Fibroblast of lung (primary cell): ENCODE data around the gene TMEM109.

Experiments used
- EZH2 ChIP-seq: IDR thresholded peaks from 2 replicates; pipeline ENCODE4 v1.5.1; 2012; ENCODE audit warnings: low read length, control low read depth, mild to moderate bottlenecking; ENCODE audit errors: missing control alignments
- TF ChIP-seq, protein P1 (sequence below), 2 donors: IDR thresholded peaks in 1 of 2; conservative IDR thresholded peaks in 1 of 2; 1 replicate in 1 of 2; 2 replicates in 1 of 2; pipeline ENCODE4 v1.5.1; 2011 to 2012; ENCODE audit warnings: low read length in 2 of 2, control low read depth in 1 of 2, inconsistent platforms in 1 of 2, low read depth in 1 of 2, mild to moderate bottlenecking in 1 of 2

- TF ChIP-seq, protein P1, sequence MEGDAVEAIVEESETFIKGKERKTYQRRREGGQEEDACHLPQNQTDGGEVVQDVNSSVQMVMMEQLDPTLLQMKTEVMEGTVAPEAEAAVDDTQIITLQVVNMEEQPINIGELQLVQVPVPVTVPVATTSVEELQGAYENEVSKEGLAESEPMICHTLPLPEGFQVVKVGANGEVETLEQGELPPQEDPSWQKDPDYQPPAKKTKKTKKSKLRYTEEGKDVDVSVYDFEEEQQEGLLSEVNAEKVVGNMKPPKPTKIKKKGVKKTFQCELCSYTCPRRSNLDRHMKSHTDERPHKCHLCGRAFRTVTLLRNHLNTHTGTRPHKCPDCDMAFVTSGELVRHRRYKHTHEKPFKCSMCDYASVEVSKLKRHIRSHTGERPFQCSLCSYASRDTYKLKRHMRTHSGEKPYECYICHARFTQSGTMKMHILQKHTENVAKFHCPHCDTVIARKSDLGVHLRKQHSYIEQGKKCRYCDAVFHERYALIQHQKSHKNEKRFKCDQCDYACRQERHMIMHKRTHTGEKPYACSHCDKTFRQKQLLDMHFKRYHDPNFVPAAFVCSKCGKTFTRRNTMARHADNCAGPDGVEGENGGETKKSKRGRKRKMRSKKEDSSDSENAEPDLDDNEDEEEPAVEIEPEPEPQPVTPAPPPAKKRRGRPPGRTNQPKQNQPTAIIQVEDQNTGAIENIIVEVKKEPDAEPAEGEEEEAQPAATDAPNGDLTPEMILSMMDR (conservative IDR thresholded peaks at IDR 0.05 in 1 of 2, IDR thresholded peaks at IDR 0.05 in 1 of 2; ENCODE audit: low read depth in 1 of 2, low read length in 2 of 2) = no peak
- no peak for TF ChIP-seq EZH2
Observed at GRCh38 chr11:60910281-60910687, 3.7 kb upstream of the TMEM109 start.
